SK-N-SH (cell line): Measurements from ENCODE around the gene TNFRSF11A. TPM values are rescaled to one million over a fixed set of nuclear protein-coding genes. Genes with fewer than 3 reads are reported as not detected.

Source experiments
- CTCF ChIA-PET: fragments of 300-600, 350-600 bp; formaldehyde crosslinking; extraction: SDS; loops from one replicate; lab custom pipeline; 2021; lab: Yijun Ruan, JAX
- POLR2A ChIA-PET: fragments of 350-600 bp; sonication (Branson Sonifier 250); formaldehyde crosslinking; extraction: SDS; loops from one replicate; lab custom pipeline; 2020; ENCODE audit warnings: antibody characterized with exemption, inconsistent platforms; lab: Yijun Ruan, JAX
- DNase-seq: peaks from one replicate; pipeline ENCODE4 v3.0.0; 2012
- H2AFZ ChIP-seq: fragments of 200-600 bp; sonication (generic); 2 replicates; pipeline ENCODE4 v1.8.1; 2016; ENCODE audit warnings: antibody characterized with exemption, mild to moderate bottlenecking, low read depth
- H3F3A ChIP-seq: fragments of 200-600 bp; sonication (generic); replicated peaks from 2 replicates; pipeline ENCODE3; 2016; ENCODE audit warnings: antibody characterized with exemption, mild to moderate bottlenecking; ENCODE audit not compliant: insufficient read depth
- H3K27ac ChIP-seq, 2 experiments: fragments of 200-500 bp in 1 of 2; fragments of 200-600 bp in 1 of 2; sonication (Bioruptor generic) in 1 of 2; sonication (generic), shearing (Covaris generic) in 1 of 2; 2 replicates each; pipeline versions ENCODE4 v1.5.1 to v1.6.1; 2014 to 2016; ENCODE audit warnings: low read depth in 2 of 2, inconsistent platforms in 1 of 2, low read length in 1 of 2, mild to moderate bottlenecking in 1 of 2, mixed read lengths in 1 of 2
- H3K27me3 ChIP-seq: fragments of 200-600 bp; sonication (generic), shearing (Covaris generic); 2 replicates; pipeline ENCODE4 v1.6.1; 2016; ENCODE audit warnings: mixed run types; ENCODE audit not compliant: insufficient read depth
- H3K36me3 ChIP-seq, 2 experiments: fragments of 200-500 bp in 1 of 2; fragments of 200-600 bp in 1 of 2; sonication (Bioruptor generic) in 1 of 2; sonication (generic) in 1 of 2; replicated peaks in 1 of 2; 2 replicates each; pipeline versions ENCODE3 to v1.5.1; 2014 to 2016; ENCODE audit warnings: low read length in 1 of 2, mild to moderate bottlenecking in 1 of 2; ENCODE audit not compliant: insufficient read depth in 2 of 2, control insufficient read depth in 1 of 2
- H3K4me1 ChIP-seq, 2 experiments: fragments of 200-500 bp in 1 of 2; fragments of 200-600 bp in 1 of 2; sonication (Bioruptor generic) in 1 of 2; sonication (generic), shearing (Covaris generic) in 1 of 2; 2 replicates each; pipeline versions ENCODE4 v1.5.1 to v1.6.1; 2014 to 2016; ENCODE audit warnings: low read depth in 1 of 2, low read length in 1 of 2, mixed run types in 1 of 2; ENCODE audit not compliant: insufficient read depth in 2 of 2, control insufficient read depth in 1 of 2
- H3K4me2 ChIP-seq: fragments of 200-600 bp; sonication (generic), shearing (Covaris generic); 2 replicates; pipeline ENCODE4 v1.6.1; 2017; ENCODE audit warnings: mixed run types
- H3K4me3 ChIP-seq, 2 experiments: fragments of 200-500 bp in 1 of 2; fragments of 200-600 bp in 1 of 2; sonication (Bioruptor generic) in 1 of 2; sonication (generic), shearing (Covaris generic) in 1 of 2; 2 replicates each; pipeline versions ENCODE4 v1.5.1 to v1.8.1; 2014 to 2016; ENCODE audit warnings: low read depth in 2 of 2, inconsistent platforms in 1 of 2, low read length in 1 of 2, mild to moderate bottlenecking in 1 of 2, mixed read lengths in 1 of 2, moderate library complexity in 1 of 2
- H3K79me2 ChIP-seq: fragments of 200-600 bp; sonication (generic); 2 replicates; pipeline ENCODE4 v1.8.1; 2017; ENCODE audit warnings: mild to moderate bottlenecking; ENCODE audit not compliant: insufficient read depth
- H3K9ac ChIP-seq: fragments of 200-600 bp; sonication (generic); 2 replicates; pipeline ENCODE4 v1.6.1; 2017; ENCODE audit warnings: mixed run types
- H3K9me2 ChIP-seq: fragments of 200-600 bp; sonication (generic); 2 replicates; pipeline ENCODE4 v1.6.1; 2017; ENCODE audit warnings: mixed run types
- H3K9me3 ChIP-seq: fragments of 200-600 bp; sonication (generic); 2 replicates; pipeline ENCODE4 v1.6.1; 2017; ENCODE audit warnings: mixed run types, mild to moderate bottlenecking, moderate library complexity
- H4K20me1 ChIP-seq: fragments of 200-600 bp; sonication (generic); 2 replicates; pipeline ENCODE4 v1.6.1; 2017; ENCODE audit warnings: mild to moderate bottlenecking, mixed run types; ENCODE audit not compliant: insufficient read depth
- CHD2 ChIP-seq: fragments of 150-350 bp; IDR thresholded peaks from 2 replicates; pipeline ENCODE4 v1.6.1; 2018; ENCODE audit warnings: low read length; ENCODE audit not compliant: partially characterized antibody
- CTCF ChIP-seq: fragments of 200-600 bp; sonication (generic); IDR thresholded peaks from 2 replicates; pipeline ENCODE4 v1.6.1; 2017; ENCODE audit warnings: antibody characterized with exemption, mild to moderate bottlenecking, moderate library complexity
- EZH2phosphoT487 ChIP-seq: fragments of 200-600 bp; sonication (generic); IDR thresholded peaks from 2 replicates; pipeline ENCODE4 v1.6.1; 2017; ENCODE audit warnings: low read depth, mixed run types, mild to moderate bottlenecking, antibody characterized with exemption, moderate library complexity, borderline replicate concordance
- FOSL2 ChIP-seq: IDR thresholded peaks from 2 replicates; pipeline ENCODE4 v1.4.0; 2012; ENCODE audit warnings: low read depth, mild to moderate bottlenecking, moderate library complexity, borderline replicate concordance
- FOXJ3 ChIP-seq: sonication (generic); formaldehyde crosslinking; IDR thresholded peaks from 2 replicates; pipeline ENCODE4 v1.5.1; 2020; ENCODE audit warnings: mild to moderate bottlenecking, missing genetic modification reagents
- GABPA ChIP-seq: IDR thresholded peaks from 2 replicates; pipeline ENCODE4 v1.4.0; 2012; ENCODE audit warnings: low read depth, mild to moderate bottlenecking
- MXI1 ChIP-seq: IDR thresholded peaks from 2 replicates; pipeline ENCODE4 v1.6.1; 2012; ENCODE audit warnings: mild to moderate bottlenecking, low read depth, low read length, improper control_type of control experiment
- NFIC ChIP-seq: IDR thresholded peaks from 2 replicates; pipeline ENCODE4 v1.4.0; 2012; ENCODE audit warnings: borderline replicate concordance
- NRF1 ChIP-seq: IDR thresholded peaks from 2 replicates; pipeline ENCODE4 v1.6.1; 2012; ENCODE audit warnings: low read depth, mild to moderate bottlenecking, low read length
- RXRA ChIP-seq: IDR thresholded peaks from 2 replicates; pipeline ENCODE4 v1.4.0; 2012; ENCODE audit warnings: low read depth, mild to moderate bottlenecking, borderline replicate concordance
- SMC3 ChIP-seq: IDR thresholded peaks from 2 replicates; pipeline ENCODE4 v1.6.1; 2012; ENCODE audit warnings: low read depth, low read length, improper control_type of control experiment
- TAF1 ChIP-seq: IDR thresholded peaks from 2 replicates; pipeline ENCODE4 v1.6.1; 2012; ENCODE audit warnings: low read depth, mild to moderate bottlenecking, low read length, moderate library complexity, borderline replicate concordance
- TCF12 ChIP-seq: IDR thresholded peaks from 2 replicates; pipeline ENCODE4 v1.4.0; 2012
- USF1 ChIP-seq: IDR thresholded peaks from 2 replicates; pipeline ENCODE4 v1.4.0; 2012; ENCODE audit warnings: low read depth, borderline replicate concordance
- WGBS: methylation state at CpG from one replicate; pipeline ENCODE4 v1.1.6; 2017; ENCODE audit warnings: low lambda C conversion rate; 5-methylcytosine and 5-hydroxymethylcytosine counted together
- polyA plus RNA-seq, 3 experiments: library from polyadenylated mRNA; depleted of rRNA; stranded (reverse); fragments of >200 nt; gene quantifications; 2 replicates each; pipeline ENCODE4 v1.2.3, GENCODE V29; 2012
- TF ChIP-seq, protein P1 (sequence below): IDR thresholded peaks from 2 replicates; pipeline ENCODE4 v1.4.0; 2012; ENCODE audit warnings: low read depth
- TF ChIP-seq, protein P2 (sequence below): fragments of 150-350 bp; IDR thresholded peaks from 2 replicates; pipeline ENCODE4 v1.6.1; 2017; ENCODE audit warnings: antibody characterized with exemption, low read length, low read depth, borderline replicate concordance

The TNFRSF11A gene
- polyA plus RNA-seq, 1 of the 3 experiments (the other 2 are of a cell fraction): 5.1 TPM

DNA sequence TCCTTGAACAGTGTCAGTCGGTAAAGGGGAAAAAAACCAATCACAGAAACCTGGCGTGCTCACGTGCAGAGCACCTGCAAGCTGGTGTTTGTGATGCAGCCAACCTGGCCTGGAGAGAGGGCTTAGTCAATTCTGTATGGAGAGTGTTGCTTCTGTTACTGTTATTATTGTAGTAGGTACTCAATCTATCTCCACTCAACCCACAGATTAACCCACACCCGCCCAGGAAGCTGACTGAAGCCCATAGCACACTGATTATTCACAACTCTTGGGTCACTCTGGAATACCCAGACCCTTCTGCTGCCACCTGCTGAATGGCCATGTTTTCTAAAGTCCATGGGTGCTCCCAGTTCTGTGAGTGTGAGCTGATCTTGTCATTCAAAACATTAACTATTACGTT lies 53.9 kb downstream of the TNFRSF11A start:
- Histone ChIP-seq H3K9ac (no peak overlapping the region), H3K9me2 (no peaks in the 10 kb centered on the region), H2AFZ (no peak overlapping the region), H3F3A (no peaks in the 10 kb centered on the region), H3K4me3 (no peak overlapping the region), H3K4me2 (no peak overlapping the region), H3K27ac (no peak overlapping the region), H3K9me3 (no peaks in the 10 kb centered on the region), H4K20me1 (no peaks in the 10 kb centered on the region), H3K27me3 (no peaks in the 10 kb centered on the region), H3K4me1 (no peaks in the 10 kb centered on the region), H3K79me2 (no peaks in the 10 kb centered on the region), H3K36me3 (no peaks in the 10 kb centered on the region)
- no peak for DNase-seq
- CTCF ChIA-PET: interaction anchor here (1.4 kb wide), 1 partner anchor 47 kb away, joined by 3 read pairs; no protein-coding TSS in a partner anchor
- POLR2A ChIA-PET: no interaction called here
- WGBS: 80% methylated on average over 5 of the region's 5 CpGs
- no peak for TF ChIP-seq RXRA
- TF ChIP-seq CHD2: no peak
- no peak for TF ChIP-seq NRF1
- TF ChIP-seq FOSL2: no peak
- TF ChIP-seq EZH2phosphoT487: no peak
- TF ChIP-seq TCF12: no peak
- no peak for TF ChIP-seq SMC3
- TF ChIP-seq FOXJ3: no peak
- TF ChIP-seq USF1: no peak
- TF ChIP-seq, protein P1, sequence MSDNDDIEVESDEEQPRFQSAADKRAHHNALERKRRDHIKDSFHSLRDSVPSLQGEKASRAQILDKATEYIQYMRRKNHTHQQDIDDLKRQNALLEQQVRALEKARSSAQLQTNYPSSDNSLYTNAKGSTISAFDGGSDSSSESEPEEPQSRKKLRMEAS: no peak
- TF ChIP-seq, protein P2, sequence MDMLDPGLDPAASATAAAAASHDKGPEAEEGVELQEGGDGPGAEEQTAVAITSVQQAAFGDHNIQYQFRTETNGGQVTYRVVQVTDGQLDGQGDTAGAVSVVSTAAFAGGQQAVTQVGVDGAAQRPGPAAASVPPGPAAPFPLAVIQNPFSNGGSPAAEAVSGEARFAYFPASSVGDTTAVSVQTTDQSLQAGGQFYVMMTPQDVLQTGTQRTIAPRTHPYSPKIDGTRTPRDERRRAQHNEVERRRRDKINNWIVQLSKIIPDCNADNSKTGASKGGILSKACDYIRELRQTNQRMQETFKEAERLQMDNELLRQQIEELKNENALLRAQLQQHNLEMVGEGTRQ: no peak
- no peak for TF ChIP-seq CTCF
- no peak for TF ChIP-seq MXI1
- TF ChIP-seq TAF1: no peak
- no peak for TF ChIP-seq NFIC
- TF ChIP-seq GABPA: no peak
